ENCODE data around the gene PCSK6.
A peak's percentile ranks its signal among the peaks of the same experiment; 100 is the strongest.
"Not testable (repeated sequence)": the region's sequence is repeated elsewhere in the genome, so short reads cannot be mapped to it uniquely, and the experiment has no call there.

Gene PCSK6

DNA sequence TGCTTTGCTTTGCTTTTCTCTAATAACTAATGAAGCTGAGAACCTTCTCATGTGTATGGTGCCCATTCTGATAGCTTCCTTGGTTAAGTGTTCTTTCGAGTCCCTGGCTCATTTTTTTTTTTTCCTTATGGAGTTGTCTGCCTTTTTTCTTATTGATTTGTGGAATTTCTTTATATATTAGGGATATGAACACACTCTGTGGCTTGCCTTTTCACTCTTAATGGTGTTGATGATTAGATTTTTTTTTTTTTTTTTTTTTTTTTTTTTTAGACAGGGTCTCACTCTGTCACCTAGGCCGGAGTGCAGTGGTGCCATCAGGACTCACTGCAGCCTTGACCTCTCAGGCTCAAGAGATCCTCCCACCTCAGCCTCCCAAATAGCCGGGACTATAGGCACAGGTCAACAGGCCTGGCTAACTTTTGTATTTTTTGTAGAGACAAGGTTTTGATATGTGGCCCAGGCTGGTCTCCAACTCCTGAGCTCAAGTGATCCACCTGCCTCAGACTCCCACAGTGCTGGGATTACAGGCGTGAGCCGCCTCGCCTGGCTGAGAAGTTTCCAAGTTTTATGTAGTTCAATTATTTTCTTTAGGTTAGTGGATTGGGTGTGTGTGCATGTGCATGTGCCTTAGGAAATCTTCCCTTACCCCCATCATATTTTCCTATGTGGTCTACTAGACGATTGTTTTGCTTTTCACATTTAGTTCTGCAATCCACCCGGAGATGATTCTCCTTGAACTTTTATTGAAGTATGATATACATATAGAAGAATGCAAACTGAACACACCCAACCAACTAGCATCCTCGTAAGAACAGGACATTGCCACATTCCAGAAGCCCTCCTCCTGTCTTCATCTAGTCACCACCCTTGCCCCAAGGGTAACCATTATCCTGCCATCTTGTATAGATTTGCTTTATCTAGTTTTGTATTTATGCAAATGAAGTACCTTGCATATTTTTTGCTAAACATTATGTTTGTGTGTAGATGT, 192.8 kb downstream of the PCSK6 start:
- DNase-seq = no peak

DNA sequence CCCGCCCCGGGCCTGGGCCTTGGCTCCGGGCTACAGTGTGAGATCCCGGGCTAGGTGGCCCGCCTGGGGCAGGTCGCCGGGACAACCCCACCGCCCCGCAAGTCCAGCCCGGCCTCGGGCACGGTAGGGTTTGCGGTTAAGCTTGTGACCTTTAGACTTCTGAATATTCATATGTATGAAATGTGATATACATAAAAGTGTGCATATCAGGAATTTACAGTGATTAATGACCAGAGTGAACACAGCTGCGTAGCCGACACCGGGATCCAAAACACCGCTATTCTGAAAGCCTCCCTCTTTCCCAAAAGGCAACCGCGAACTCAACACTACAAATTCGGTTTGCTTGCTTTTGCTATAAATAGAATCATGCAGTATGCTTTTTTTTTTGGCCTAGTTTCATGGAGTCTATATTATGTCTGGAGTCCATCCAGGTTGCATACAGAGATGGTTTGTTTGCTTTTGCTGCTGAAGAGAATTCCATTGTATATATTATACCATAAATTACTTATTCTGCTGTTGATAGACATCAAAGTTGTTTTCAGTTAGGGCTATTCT, 193.8 kb downstream of the PCSK6 start:
- no peak for DNase-seq

DNA sequence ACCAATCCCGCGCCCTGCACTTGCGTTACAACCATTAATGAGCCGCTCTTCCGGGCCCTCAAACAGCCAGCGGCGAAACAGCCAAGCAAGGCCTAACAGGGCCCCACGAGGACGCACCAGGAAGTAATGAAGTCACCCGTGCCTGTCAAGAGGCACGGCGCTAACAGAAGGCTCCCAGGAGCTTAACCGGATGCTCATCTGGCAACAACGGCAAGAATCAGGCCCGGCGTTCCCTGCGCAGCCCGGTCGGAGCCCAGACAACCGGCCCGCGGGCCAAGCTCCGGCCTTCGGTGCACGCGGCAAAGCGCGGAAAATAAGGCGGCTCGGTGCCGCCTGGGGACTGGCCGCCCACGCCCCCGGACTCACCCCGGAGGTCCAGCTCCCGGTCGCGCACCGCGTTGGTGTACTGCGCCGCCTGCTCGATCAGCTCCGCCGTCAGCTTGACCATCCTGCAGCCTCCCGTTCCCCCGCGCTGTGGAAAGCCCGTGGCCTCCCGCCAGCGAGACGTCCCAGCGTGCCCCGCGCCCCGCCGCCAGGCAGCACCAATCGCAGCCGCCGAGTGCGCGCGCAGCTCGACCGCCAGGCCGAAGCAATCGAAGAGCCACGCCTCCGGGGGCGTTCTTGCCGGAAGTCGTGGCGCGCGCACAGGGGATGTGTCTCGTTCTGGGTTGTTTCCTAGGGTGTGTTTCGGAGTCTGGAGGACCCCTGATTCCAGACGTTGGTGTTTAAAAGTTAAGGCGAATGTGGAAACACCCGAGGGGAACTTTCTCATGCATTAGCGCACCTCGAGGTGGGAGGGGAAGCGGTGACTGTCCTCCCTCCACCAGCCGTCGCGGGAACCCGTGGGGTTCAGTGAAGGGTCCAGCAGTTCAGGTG, 194.5 kb downstream of the PCSK6 start, which contains the start of gene SNRPA1:
Gene SNRPA1, minus strand, starts transcription at position 518 of the 876 bp plus-strand sequence. Its CDS starts 70 bp downstream, at position 448.
- peak; percentile 69 for DNase-seq

DNA sequence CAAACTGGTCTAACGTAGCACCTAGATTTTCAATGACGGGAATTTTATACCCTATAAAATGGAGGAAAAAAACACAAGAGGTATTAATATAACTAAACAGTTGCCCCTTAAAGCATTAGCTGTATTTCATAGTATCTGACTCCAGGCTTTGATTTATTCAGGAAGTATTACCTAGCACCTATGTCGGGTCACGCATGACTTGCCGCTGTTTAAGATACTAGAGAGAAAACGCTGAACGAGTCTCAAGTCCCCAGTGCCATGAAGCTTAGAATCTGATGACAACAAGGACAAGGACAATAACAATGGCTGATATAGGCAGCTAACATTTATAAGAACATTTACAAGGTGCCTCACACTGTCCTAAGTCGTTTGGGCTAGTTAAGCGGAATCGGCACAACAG, 196.4 kb downstream of the PCSK6 start:
- no peak for DNase-seq

DNA sequence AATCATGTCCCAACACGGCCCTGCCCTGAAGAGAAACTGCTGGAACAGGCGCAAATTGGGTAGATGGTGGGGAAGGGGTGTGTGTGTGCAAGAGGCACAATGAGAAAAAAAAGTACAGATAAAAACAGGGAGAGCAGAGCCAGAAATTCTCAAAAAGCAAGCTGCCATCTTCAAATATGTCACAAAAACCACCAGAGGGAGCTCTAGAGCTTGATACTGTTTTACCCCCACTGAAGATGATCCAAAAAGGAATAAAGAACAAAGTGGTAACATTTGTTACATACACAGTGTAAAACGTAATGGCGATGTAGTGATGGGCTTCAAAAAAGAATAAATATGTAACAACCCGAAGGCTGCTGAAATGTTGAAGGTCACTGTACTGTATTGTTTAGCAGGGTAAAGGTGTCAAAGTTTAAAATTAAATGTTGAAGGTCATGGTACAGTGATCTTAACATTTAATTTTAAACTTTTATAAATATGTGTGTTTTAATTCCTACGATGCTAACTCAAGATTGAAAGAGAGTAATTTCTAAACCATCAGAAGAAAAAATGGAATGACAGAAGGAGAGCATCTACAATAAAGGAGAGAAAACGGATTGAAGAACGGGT, 200.5 kb downstream of the PCSK6 start:
- no peak for DNase-seq

DNA sequence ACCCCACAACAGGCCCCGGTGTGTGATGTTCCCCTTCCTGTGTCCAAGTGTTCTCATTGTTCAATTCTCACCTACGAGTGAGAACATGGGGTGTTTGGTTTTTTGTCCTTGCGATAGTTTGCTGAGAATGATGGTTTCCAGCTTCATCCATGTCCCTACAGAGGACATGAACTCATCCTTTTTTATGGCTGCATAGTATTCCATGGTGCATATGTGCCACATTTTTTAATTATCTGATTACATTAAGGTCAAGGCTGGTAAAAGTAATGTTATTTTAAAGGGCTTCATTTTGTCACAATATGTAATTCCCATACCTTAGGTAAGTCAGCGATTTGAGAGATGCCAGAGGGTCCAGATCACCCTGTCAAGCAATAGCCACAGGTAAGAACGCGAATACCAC, 202.2 kb downstream of the PCSK6 start:
- not testable (repeated sequence) for DNase-seq

DNA sequence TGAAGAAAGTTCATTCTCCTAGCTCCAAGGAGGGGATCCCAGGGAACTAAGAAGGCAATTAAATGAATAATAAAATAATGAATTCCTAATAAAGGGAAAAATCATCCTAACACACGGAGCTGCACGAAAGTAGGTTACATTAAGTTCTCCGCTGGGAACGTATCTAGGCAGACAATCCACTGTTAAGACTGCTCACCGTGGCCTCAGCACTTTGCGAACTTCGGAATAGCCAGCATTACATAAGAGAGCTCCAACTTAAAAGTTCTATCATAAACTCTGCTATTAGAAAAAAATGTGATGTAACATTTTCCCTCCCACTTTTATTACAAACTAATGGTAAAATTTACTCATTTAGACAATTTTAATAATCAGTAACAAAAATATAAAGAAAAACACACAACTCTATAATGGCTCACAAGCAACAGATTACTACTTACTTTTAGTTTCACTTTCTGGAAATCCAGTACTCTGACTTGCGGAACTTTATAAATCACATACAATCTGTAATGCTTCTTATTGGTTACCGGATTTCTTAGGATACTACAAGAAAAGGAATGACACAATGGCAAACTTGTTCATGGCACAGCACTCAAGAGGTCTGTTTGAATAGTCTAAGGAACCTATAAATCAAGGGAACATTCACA, 202.9 kb downstream of the PCSK6 start:
- DNase-seq = no peak

DNA sequence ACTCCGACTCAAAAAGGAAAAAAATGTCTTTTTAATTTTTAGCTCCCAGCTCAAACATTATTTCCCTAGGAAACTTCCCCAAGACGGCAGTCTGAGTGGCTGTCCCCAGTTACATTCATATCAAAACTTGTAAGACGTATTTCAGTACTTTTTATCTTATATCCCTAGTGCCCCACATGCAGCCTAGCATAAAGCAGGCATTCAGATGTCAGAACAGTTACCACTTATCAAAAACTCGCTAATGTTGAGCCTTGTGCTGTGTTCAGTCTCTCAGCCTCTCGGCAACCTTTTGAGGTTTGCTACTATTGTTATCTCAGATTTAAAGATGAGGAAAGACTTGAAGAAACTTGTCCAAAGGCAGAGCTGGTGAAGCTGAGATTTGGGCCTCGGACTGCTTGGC, 205.6 kb downstream of the PCSK6 start:
- no peak for DNase-seq

DNA sequence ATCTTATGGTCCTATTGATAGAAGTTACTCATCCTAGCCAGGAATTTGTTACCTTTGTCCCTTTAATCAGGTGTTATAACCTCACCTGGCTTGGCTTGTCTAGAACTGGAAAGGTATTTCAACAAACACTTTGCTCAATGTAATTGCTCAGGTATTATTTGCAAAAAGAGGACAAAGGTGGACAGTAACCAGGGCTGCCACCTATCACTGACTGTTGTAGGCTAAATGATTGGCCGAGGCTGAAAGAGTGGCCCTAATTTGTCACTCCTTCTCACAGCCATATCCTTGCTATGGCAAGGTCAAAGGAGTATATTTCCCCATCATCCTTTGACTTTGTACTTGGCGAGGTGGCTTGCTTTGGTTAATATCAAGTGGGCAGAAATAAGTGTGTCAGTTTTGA, 209.5 kb downstream of the PCSK6 start:
- DNase-seq = no peak

DNA sequence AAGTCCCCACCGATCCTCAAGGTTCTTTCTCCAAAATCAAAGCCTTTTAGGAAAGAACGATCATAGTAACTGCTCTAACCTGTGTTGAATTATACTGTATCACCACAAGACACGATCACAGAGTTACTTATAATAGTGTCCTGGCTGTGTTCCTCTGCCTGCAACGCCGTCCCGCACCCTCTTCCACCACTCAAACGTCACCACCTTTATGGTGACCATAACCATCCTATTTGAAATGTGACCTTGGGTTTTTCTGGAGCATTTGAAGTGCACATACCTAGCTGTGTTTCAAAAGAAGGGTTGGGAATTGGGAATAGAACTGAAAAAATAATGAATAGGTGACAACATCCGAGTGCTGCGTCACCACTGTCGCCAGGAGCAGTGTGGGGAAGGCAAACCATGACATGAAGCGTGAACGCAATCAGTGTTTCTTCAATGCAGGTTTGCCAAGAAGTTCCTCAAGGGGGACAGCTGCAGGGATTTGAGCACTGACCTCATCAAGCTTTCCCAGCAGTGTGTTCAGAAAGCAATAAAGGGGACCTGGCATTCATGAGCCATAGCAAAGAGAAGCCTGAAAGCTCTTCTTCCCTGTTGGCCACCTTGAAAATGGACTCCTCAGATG, 211.5 kb downstream of the PCSK6 start:
- DNase-seq = no peak

DNA sequence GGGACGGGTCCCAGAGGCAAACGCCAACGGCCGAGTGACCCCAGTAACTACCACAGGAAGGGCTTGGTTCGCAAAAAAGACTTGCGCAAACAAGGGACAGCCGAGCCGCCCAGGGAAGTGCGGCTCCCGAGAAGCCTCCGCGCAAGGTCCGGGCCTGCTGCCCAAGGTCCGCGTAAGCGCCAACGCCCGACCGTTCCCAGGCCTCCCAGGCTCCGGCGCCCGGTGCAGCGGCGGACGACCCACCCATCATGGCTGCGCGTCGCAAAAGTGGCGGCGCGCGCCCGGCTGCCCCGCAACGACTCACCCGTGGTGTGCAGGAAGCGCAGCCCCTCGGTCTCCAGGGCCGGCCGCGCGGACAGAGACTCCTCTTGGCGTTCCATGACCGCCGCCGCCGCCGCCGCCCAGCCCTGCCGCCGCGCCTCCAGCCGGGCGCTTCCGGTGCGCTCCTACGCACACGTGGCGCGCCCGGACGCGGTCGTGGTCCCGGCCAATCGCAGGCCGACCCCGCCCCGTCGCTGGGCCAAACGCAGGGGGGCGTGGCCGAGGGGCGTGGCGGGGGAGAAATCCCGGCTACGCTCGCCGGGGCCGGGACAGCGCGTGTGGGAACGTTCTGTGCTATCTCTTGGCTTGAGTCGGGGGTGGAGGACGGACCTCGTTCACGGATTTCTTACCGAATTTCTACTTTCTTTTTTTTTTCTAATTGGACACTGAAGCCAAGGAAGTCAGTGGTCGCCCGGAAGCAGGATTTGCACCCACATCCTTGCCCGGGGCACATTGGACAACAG, 212.3 kb downstream of the PCSK6 start, which contains the start of gene SELENOS:
Gene SELENOS, minus strand, starts transcription at position 448 of the 785 bp plus-strand sequence. Its CDS starts 68 bp downstream, at position 380.
- no peak for DNase-seq

DNA sequence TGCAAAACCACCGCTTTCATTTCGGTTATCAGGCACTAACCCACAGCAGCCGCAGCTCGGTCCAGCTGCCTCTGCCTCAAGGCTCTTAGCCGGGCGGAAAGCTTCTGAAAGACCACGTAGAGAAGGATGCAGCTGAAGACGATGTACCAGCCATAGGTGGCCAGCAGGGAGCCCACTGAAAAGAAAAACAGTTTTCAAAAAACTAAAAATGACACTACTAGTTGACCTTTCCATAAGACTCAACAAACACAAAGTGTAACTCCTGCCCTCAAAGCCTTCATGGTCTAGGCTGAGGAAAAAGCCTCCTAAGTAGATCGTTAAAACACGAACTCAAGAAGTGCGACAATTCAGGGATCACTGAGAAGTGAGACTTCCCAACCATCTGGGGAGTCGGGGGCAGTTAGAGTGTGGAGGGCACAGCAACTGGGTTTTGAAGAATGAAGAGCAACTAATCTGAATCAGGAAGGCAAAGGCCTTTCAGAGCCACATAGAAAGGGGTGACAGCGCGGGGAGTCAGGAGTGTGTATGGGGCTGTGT, 212.9 kb downstream of the PCSK6 start:
- no peak for DNase-seq

DNA sequence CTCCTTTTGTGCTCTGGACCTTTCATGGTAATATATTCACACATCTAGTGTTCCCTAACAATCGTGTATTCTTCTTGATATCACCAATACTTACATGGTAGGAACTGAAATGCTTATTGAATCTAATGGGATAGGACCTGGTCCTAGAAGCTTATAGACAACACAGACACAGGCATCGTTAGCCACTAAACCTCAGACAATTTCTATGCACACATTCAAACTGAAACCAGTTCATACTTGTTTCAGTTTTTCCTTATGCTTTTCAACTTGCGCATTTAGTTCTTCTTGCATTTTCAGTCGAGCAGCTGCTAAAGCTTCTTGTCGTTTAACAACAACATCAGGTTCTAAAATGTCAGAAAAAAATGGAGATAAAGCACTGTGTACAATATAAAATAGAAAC, 214.5 kb downstream of the PCSK6 start:
- DNase-seq = no peak

DNA sequence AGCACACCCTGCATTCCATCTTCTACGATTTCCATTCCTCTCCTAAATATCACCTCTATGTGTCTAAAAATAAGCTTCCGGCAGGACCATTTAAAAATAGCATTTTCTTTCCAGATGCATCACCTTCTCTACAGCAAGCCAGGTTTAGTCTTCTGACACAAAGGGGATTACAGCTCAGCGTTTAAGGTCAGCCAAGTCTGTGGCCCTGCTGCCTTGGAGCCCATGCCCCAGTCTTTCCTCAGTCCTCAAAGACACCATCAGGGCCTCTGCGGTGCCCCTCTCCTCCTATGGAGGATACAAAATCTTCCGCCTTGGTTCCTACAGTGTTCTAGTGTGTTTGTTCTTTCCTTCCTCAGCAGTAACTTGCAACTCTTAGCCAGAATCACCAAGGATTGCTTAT, 216.0 kb downstream of the PCSK6 start:
- no peak for DNase-seq

DNA sequence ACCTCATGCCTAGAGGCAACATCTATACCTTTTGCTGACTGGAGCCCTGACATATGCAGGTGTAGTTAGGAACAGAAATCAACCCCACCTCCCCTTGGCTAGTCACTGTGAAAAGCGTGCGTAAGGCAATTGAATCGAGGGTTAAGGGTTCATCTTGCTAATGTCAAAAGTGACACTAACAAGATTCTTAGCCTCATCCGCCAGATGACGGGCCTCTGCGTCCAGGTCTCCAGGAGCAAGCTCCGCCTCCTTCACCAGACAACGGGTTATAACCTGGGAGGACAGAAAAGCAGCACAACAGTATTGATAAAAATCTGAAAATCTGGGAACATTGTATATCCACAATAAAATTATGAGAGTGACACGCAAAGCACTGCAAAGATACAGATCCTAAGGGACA, 216.9 kb downstream of the PCSK6 start:
- no peak for DNase-seq

DNA sequence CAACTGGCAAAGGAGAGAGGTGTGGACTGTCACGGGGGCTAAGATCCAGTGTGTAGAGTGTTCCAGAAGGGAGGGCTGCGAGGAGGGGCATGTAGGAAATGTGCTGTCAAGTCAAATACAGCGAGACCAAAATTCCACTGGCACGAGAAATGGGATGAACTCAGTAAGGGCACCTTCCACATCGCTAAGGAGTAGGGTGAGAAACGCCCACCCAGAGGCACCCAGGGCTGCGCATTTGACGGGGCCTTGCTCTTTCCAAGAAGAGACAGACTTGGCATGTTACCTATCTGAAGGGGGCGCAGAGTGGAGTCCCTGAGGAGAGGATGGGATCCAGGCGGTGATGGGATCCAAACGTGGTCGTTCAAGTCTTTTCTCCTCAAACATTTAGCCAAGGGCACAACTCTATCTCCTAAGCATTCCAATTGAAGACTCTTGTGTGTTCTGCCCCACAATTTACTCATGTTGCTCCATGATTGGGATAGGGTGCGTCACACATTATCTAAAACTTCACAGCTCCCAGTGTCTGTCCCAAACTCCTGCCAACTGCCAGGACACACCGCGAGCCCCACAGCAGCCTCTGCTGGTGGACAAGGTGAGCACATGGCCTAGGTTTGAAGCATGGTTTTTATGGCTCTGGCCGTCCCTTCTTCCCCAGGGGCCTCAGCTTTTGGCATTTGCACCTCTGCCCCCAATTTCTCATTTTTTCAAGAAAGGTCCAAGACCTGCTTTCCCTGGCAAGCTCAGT, 219.9 kb downstream of the PCSK6 start:
- no peak for DNase-seq

DNA sequence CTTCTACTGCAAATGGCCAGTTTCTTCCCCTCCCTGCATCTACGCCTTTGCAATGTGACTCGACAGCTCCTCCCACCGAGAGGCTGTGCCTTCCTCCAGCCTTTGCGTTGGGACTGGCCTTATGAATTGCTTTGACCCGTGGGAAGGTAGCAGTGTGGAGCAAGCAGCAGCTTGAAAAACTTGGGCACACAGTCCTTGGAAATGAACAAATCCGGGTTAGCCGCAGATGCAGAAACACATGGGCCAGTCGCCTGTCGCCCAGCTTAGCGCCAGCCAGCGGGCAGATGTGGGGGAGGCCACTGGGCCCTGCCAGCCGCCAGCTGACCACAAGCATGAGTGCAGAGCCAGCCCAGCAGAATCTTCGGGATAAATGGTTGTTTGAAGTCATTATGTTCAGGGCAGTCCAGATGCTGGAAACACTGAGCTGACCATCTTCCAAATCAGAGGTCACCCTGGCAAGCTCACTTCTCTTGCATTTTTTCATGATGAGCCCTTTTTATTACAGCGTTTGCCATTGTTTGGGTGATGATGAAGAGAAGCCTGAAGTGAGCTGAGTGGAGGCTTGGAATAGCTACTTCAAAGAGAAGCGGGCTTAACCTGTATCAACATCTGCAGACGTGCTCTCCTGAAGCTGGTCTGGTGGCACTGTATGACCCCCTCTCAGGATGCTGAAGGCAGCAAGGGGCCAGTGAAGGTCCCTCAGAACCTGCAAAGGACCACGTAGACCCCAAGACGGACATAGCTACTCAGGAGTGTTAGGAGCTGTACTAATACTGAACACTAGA, 222.0 kb downstream of the PCSK6 start:
- DNase-seq = no peak

DNA sequence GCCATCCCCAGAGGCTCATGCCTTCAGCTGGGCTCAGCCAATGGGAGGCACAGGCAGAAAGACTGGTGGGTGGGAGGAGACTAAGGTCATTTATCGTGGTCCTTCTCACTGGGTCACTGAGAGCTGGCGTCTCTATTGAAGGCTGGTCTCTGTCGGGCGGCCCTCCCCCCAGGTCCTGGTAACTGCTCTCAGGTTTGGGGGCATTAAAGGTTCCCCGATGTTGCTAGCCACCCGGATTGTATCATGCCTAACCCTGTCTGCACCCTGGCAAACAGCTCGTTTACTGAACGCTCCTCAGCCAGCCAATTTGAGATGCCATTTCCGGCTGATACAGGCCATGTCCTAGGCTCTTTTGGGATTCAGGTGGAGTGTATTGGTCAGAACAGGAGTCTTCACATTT, 222.7 kb downstream of the PCSK6 start:
- no peak for DNase-seq

DNA sequence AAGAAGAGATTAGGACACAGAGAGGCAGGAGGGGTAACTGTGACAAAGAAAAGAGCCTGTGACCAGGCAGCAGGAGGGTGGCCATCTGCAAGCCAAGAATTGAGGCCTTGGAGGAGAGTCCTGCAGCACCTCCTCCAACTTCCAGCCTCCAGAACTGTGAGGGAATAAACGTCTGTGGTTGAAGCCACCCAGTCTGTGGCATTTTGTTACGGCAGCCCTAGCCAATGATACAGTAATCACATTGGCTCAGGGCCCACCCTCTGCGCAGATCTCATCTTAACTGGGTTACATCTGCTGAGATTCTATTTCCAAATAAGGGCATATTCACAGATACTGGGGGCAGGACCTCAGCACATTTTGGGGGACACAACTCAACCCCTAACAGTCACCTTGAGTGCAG, 223.5 kb downstream of the PCSK6 start:
- DNase-seq = no peak
